GM12892 (cell line): ENCODE results near the gene DRP2.

Experiments
- POLR2A ChIP-seq: IDR thresholded peaks from 2 replicates; pipeline ENCODE4 v1.6.1; 2011; ENCODE audit warnings: low read depth, low read length, control low read depth
- POLR2AphosphoS5 ChIP-seq: IDR thresholded peaks from 2 replicates; pipeline ENCODE4 v1.6.1; 2011; ENCODE audit warnings: low read depth, low read length, control low read depth
- TAF1 ChIP-seq: IDR thresholded peaks from 2 replicates; pipeline ENCODE4 v1.6.1; 2011; ENCODE audit warnings: low read depth, mild to moderate bottlenecking, control low read depth, low read length, borderline replicate concordance

DNA sequence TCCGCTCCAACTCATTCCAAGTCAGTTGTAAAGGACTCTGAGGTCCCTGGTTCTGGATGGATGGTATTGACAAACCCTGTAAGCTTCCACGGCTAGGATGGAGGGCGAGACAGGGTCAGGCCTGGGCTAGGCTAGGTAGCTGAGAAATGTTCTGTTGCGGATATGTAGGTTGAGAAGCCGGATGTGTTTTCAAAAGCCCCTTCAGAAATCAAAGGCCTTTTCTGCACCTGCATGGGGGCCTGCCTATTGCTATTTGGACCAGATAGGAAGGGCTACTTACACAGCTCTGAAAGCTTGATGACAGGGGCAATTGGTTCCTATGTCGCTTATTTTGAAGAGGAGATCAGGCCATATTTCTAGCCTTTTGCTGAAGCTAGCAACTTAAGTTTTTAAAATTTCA lies 1.9 kb upstream of the DRP2 start:
- TF ChIP-seq POLR2A (no peak), POLR2AphosphoS5 (no peak), TAF1 (no peak)
